Measurements from ENCODE around the gene GRID2.

GRID2 gene

GRCh38 chr4:93770201-93770600 lies 1466.4 kb downstream of the GRID2 start:
- no peak for FAIRE-seq
- DNase-seq (ENCODE audit: insufficient read length, low spot score), result no peak
- TF ChIP-seq POLR2A (IDR thresholded peaks at IDR 0.05; ENCODE audit: low read depth, low read length), result no peak

GRCh38 chr4:93771640-93772411 lies 1468.1 kb downstream of the GRID2 start:
- no peak for TF ChIP-seq POLR2A (IDR thresholded peaks at IDR 0.05; ENCODE audit: low read depth, low read length)
- no peak for DNase-seq (ENCODE audit: insufficient read length, low spot score)
- FAIRE-seq, result no peak

GRCh38 chr4:93772858-93773257 lies 1469.1 kb downstream of the GRID2 start:
- no peak for FAIRE-seq
- no peak for TF ChIP-seq POLR2A (IDR thresholded peaks at IDR 0.05; ENCODE audit: low read depth, low read length)

GRCh38 chr4:93775551-93775950 lies 1471.8 kb downstream of the GRID2 start:
- no peak for DNase-seq (ENCODE audit: insufficient read length, low spot score)
- no peak for FAIRE-seq
- no peak for TF ChIP-seq POLR2A (IDR thresholded peaks at IDR 0.05; ENCODE audit: low read depth, low read length)

More at GRCh38 chr4:93772858-93773257, 1469.1 kb downstream of the GRID2 start:
- no peak for DNase-seq (ENCODE audit: insufficient read length, low spot score)

GRCh38 chr4:93776386-93777080 lies 1472.8 kb downstream of the GRID2 start:
- no peak for TF ChIP-seq POLR2A (IDR thresholded peaks at IDR 0.05; ENCODE audit: low read depth, low read length)
- DNase-seq (ENCODE audit: insufficient read length, low spot score) (peak; percentile 8), FAIRE-seq (peak; percentile 38)

GRCh38 chr4:93777081-93777460 lies 1473.3 kb downstream of the GRID2 start:
- FAIRE-seq (no peak), DNase-seq (ENCODE audit: insufficient read length, low spot score) (no peak)
- TF ChIP-seq POLR2A (IDR thresholded peaks at IDR 0.05; ENCODE audit: low read depth, low read length), result no peak

- TF ChIP-seq POLR2A (IDR thresholded peaks at IDR 0.05; ENCODE audit: low read depth, low read length), result no peak
- FAIRE-seq, result no peak
- no peak for DNase-seq (ENCODE audit: insufficient read length, low spot score)
Observed at GRCh38 chr4:93779228-93779627, 1475.5 kb downstream of the GRID2 start.

GRCh38 chr4:93780080-93780479 lies 1476.3 kb downstream of the GRID2 start:
- FAIRE-seq, result no peak
- DNase-seq (ENCODE audit: insufficient read length, low spot score), result no peak
- no peak for TF ChIP-seq POLR2A (IDR thresholded peaks at IDR 0.05; ENCODE audit: low read depth, low read length)

- no peak for TF ChIP-seq POLR2A (IDR thresholded peaks at IDR 0.05; ENCODE audit: low read depth, low read length)
- no peak for FAIRE-seq
Observed at GRCh38 chr4:93781198-93781597, 1477.4 kb downstream of the GRID2 start.

GRCh38 chr4:93786149-93786548 lies 1482.4 kb downstream of the GRID2 start:
- no peak for TF ChIP-seq POLR2A (IDR thresholded peaks at IDR 0.05; ENCODE audit: low read depth, low read length)
- DNase-seq (ENCODE audit: insufficient read length, low spot score) (no peak), FAIRE-seq (no peak)

More at GRCh38 chr4:93781198-93781597, 1477.4 kb downstream of the GRID2 start:
- no peak for DNase-seq (ENCODE audit: insufficient read length, low spot score)

GRCh38 chr4:93788712-93789111 lies 1484.9 kb downstream of the GRID2 start:
- FAIRE-seq (no peak), DNase-seq (ENCODE audit: insufficient read length, low spot score) (no peak)
- TF ChIP-seq POLR2A (IDR thresholded peaks at IDR 0.05; ENCODE audit: low read depth, low read length), result no peak

GRCh38 chr4:93791570-93792195 lies 1487.9 kb downstream of the GRID2 start:
- no peak for FAIRE-seq
- peak; percentile 5 for DNase-seq (ENCODE audit: insufficient read length, low spot score)
- no peak for TF ChIP-seq POLR2A (IDR thresholded peaks at IDR 0.05; ENCODE audit: low read depth, low read length)

- no peak for DNase-seq (ENCODE audit: insufficient read length, low spot score)
- FAIRE-seq, result no peak
Observed at GRCh38 chr4:93802045-93802444, 1498.3 kb downstream of the GRID2 start.

GRCh38 chr4:93809773-93810172 lies 1506.0 kb downstream of the GRID2 start:
- FAIRE-seq, result no peak
- no peak for DNase-seq (ENCODE audit: insufficient read length, low spot score)
- TF ChIP-seq POLR2A (IDR thresholded peaks at IDR 0.05; ENCODE audit: low read depth, low read length), result no peak

More at GRCh38 chr4:93802045-93802444, 1498.3 kb downstream of the GRID2 start:
- no peak for TF ChIP-seq POLR2A (IDR thresholded peaks at IDR 0.05; ENCODE audit: low read depth, low read length)
